GM18502 (cell line): ENCODE measurements around the gene ATP13A1.
"Not testable (repeated sequence)": the region's sequence is repeated elsewhere in the genome, so short reads cannot be mapped to it uniquely, and the experiment has no call there.

Source experiments
- ATAC-seq: cut with Tn5 transposase; IDR thresholded peaks from one replicate; pipeline ENCODE4 v1.9.1; 2021; ENCODE audit warnings: mild to moderate bottlenecking; ENCODE audit not compliant: unreplicated experiment, poor library complexity

The ATP13A1 gene

DNA sequence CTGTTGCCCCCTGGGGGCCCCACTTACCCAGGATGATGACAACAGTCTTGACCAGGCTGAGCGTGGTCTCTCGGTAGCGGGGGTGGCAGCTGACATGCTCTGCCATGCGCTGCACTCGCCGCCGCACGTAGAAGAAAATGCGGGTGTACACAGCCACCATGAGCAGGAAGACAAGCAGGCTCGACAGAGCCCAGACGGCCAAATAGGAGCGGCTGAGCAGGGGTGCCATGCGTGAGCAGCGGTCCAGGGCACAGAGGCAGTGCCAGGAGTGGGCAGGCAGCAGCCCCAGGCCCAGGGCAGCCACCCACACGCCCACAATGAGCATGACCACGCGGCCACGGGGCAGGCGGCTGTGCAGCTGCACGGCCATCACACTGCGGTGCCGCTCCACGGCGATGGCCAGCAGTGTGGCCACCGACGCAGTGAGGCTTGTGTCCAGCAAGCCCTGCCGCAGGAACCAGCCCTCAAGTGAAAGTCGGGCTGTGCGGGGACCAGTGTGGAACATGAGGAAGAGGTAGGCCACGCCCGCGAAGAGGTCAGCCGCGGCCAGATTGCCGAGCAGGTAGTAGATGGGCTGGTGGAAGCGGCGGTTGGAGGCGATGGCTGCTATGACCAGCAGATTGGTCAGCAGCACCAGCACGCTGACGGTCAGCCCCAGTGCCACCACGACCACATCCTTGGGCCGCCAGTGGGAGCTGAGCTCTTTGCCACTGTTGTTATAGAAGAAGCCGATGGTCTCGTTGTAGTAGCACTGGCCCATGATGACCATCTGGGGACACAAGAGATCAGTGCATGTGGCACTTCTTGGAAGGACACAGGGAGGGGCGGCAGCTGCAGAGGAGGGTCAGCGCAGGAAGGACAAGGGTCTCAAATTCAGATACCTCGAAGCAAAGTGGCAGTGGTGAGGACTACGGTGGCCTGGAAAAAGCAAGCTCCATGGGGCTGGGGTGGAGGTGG lies 36.7 kb downstream of the ATP13A1 start:
- no peak for ATAC-seq

DNA sequence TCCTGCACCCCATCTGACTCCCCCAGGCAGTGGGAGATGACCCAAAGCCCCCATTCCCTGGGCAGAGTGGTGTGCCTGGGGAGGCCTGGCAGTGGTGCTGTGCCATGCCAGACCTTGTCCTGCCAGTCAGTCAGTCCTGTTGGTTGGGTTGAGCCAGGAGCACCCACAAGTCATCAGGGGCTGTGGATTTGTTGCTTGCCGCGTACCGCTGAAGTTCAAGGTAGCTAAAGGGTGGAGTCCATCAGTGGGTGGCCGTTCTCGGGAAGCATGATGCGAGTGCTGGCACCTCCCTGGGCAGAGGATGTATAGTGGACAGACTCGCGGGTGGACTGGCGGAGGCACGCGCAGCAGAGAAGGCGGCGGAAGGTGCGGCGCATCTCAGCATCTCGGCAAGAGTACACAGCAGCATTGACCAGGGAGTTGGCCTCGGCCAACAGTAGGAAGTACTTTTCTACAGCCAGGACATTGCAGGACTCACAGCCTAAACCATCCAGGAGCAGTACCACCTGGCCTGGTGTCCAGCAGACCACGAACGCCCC lies 39.4 kb downstream of the ATP13A1 start:
- no peak for ATAC-seq

DNA sequence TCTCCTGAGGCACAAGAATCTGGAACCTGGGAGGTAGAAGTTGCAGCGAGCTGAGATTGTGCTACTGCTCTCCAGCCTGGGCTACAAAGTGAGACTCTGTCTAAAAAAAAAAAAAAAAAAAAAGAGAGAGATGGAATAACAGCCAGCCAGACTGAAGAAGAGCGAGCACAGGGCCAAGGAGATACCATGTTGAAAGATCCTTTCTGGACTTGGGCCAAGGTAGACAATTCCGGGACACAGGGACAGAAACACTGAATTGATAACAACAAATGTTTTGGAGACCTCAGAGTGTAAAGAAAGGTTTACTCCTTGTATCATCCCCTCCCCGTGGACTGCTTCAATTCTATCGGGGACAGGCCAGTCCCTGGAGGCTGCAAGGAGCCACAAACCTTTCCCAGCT lies 40.1 kb downstream of the ATP13A1 start:
- ATAC-seq: no peak

DNA sequence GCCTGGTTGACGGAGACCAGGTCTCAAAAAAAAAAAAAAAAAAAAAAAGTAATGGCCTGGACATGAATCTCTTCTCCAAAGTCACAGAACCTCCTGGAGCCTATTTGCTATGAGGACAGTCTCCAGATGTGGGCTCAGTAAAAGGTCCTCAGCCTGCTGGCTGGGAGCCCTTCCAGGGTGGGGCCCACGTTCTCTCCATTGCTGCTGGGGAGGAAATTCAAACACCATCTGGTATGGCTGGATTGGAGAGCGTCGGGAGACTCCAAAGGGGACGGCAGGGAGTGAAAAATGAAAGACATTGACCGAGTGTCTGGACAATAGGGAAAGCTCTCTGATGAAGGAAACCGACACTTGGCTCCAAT lies 43.6 kb downstream of the ATP13A1 start:
- ATAC-seq: no peak

DNA sequence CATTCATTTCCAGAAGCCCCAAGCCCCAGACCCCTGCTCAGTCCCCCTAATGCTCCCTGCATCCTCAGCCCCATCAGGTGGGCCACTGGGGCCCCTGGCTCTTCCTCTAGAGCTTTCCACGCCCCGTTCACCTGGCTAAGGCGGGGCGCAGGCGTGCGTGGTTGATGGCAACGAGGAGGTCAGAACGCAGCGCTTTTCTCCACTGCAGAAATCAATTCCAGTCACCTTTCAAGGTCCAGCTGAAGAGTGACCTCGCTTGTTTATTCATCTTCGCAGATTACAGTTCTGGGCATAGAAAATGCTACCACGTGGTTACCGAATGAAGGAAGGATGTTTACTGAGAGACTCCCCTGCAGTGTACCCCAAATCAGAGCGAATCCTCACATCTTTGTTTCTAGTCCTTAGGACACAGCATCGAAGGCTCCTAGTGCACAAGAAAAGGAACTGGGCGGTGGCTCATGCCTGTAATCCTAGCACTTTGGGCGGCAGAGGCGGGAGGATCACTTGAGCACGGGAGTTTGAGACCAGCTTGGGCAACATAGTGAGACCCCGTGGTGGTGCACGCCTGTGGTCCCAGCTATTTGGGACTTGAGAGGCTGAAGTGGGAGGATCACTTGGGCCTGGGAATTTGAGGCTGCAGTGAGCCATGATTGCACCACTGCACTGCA lies 44.2 kb downstream of the ATP13A1 start:
- no peak for ATAC-seq

DNA sequence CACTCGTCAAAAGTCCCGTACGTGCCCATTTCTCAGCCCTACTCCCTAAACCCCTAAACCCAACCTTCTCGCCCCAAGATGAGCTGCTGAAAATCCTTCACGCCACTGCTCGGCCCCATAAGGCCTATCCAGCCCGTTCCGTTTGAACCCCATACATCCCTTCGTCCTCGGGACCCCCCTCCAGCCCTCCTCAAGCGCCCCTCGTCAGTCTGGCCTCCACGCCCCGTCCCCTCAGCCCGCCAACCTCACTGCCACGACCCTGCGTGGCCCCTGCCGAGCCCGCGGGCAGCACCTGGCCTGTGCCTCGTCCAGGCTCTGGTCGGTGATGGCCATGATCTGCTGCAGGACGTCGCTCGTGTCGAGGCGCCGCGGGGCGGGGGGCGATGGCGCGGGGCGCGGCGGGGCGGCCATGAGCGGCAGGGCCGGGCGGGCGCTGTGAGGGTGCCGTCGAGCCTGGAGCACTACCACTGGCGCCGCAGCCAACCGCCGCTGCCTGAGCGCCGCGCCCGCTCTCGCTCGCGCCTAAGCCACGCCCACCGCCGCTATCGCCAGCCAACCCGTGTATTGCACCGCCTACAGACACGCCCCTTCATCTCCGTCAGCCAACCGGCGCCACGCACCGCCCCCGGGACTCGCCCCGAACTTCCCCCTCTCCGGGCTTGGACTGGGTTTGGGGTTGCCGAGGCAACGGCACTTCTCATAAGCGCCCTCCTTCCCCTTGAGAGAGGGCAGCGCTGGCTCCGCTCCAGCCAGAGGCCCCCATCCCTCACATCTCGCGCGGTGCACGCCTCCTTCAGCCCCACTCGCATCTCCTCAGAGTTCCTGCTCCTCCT lies 45.0 kb downstream of the ATP13A1 start, which contains the start of gene PBX4:
Gene PBX4 (minus strand): TSS at position 469 of the 833 bp plus-strand sequence. CDS start 58 bp downstream, at position 411.
- ATAC-seq: peak; percentile 96

DNA sequence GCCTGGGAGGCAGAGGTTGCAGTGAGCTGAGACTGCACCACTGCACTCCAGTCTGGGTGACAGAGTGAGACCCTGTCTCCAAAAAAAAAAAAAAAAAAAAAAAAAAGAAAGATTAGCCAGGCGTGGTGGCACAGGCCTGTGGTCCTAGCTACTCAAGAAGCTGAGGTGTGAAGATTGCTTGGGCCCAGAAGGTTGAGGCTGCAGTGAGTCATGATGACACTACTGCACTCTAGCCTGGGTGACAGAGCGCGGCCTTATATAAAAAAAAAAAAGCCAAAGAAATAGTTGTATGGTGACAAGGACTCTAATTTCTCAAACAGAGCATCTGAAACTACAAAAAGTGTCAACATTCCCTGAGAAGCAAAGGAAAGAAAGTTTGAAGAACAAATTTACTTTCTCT lies 48.4 kb downstream of the ATP13A1 start:
- no peak for ATAC-seq

DNA sequence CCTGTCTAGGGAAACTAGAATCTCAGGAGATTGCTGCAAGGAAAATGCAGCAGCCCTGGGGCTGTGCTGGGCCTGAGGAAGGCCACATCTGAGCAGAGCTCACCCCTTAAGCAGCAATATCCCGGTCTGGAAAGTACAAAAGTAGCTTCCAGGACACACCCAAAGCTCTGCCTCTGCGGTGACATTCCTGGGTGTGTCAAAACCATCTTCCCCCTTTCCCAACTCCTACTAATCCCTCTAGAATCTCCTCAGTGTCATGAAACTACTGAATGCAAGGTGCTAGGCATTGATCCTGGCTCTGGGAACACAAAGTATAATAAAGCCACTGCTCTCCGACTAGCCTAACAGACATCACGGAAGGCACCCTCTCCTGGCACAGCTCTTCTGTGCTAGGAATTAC lies 50.0 kb downstream of the ATP13A1 start:
- ATAC-seq: no peak

DNA sequence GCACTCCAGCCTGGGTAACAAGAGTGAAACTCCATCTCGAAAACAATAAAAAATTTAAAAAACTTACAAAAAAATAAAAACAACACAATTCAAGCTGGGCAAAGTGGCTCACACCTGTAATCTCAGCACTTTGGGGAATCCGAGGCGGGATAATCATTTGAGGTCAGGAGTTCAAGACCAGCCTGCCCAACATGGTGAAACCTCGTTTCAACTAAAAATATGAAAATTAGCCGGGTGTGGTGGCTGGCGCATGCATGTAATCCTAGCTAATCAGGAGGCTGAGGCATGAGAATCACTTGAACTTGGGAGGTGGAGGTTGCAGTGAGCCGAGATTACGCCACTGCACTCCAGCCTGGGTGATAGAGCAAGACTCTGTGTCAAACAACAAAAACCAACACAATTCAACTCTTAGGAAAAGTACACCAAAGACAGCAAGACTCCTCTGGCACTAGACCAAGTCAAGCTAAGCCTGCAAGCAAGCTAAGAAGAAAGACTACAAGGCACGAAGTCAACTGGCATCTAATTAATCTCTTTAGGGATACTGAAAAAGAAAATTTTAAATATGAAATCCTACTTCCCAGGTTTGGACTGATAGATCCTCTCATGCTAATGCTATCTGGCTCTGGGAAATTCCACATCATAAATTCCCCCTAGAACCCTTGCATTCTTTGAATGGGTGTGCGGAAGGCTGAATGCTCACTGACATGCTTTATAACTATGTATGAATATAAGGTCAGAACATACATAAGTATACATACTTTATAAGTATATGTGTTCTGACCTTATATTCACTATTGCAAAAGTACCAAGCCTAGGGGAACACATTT lies 52.9 kb downstream of the ATP13A1 start:
- ATAC-seq: no peak

DNA sequence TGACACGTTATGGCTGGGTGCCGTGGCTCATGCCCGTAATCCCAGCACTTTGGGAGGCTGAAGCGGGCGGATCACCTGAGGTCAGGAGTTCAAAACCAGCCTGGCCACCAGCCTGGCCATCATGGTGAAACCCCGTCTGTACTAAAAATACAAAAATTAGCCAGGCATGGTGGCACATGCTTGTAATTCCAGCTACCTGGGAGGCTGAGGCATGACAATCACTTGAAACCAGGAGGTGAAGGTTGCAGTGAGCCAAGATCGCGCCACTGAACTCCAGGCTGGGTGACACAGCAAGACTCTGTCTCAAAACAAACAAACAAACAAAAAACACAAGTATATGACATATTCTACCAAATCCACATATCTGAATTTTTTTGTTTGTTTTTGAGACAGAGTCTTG lies 56.8 kb downstream of the ATP13A1 start:
- not testable (repeated sequence) for ATAC-seq

DNA sequence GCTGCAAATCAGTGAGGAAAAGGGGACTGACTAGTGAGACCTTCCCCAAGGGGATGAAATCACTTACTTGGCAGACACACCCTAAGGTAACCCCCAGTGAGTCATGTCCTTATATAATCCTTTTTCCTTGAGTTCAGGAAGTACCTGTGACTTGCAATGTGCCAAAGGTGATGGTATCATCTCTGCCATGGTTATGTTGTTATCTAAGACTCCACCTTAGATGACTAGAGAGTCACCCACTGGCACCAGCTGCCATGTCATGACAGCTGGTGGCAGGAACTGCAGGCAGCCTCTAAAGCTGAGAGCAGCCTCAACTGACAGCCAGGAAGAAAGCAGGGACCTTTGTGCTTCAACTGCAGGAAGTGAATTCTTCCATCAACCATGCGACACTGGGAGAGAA lies 57.5 kb downstream of the ATP13A1 start:
- ATAC-seq: no peak

DNA sequence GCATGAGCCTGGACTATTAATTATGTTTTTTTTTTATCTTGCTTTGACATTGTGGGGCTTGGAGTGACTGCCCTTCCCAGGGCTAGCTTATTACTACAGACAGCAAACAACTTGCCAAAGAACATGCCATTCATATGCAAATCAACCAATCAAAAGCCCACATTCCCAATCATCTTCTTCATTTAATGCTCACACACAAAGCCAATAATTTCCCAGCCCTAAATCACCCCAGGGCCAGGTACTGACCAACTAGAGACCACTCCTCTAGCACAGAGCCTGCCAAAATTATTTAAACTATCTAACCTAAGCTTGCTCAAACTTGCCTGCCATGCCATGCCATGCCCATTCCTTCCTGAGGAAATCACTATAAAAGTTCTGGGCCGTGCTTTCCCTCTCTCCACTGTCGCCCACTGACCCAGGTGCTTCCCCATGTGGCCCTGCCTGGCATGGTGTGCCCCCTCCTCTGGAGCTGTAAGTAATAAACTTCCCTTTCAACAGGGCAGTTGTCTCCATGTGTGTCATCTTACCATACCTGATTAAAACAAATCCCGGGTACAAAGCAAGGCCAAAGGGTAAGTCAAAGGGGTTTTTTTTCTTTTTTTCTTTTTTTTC lies 60.7 kb downstream of the ATP13A1 start:
- no peak for ATAC-seq

DNA sequence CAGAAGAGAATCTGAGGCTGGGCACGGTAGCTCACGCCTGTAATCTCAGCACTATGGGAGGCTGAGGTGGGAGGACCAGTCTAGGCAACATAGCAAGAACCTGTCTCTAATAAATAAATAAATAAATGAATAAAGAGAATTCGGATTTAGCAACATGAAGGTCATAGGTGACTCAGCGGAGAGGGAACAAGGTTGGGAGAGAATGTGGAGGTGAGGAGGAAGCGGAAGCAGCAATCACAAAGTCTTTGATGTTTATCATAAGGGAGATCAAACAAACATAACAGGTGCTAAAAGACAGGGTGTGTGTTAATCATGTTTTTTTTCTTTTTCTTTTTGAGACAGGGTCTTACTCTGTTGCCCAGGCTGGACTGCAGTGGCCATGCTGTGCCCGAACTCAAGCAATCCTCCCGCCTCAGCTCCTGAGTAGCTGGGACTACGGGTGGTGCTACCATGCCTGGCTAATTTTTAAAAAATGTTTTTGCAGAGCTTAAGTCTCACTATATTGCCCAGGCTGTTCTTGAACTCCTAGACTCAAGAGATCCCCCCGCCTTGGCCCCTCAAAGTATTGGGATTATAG lies 61.3 kb downstream of the ATP13A1 start:
- ATAC-seq: no peak

DNA sequence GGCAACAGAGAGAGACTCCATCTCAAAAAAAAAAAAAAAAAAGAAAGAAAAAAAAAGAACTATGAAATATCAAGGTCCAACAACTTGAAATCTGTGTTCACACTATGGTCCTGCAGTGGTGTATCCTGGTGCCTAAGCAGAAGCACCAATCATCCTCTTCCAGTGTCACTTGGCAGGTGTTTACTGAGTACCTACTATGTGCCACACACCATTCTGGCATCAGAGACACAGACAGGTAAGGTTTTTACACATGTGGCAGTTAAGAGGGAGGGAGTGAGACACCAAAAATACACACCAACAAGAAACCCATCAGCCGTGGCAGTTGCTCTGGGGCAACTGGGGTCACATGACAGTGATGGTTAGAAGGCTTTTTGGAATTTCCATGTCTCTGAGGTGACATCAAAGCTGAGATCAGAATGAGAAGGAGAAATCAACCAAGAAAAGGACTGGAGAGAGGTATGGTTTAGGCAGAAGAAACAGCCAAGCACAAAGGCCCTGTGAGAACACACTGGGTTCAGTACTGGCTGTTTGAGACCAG lies 62.6 kb downstream of the ATP13A1 start:
- no peak for ATAC-seq

DNA sequence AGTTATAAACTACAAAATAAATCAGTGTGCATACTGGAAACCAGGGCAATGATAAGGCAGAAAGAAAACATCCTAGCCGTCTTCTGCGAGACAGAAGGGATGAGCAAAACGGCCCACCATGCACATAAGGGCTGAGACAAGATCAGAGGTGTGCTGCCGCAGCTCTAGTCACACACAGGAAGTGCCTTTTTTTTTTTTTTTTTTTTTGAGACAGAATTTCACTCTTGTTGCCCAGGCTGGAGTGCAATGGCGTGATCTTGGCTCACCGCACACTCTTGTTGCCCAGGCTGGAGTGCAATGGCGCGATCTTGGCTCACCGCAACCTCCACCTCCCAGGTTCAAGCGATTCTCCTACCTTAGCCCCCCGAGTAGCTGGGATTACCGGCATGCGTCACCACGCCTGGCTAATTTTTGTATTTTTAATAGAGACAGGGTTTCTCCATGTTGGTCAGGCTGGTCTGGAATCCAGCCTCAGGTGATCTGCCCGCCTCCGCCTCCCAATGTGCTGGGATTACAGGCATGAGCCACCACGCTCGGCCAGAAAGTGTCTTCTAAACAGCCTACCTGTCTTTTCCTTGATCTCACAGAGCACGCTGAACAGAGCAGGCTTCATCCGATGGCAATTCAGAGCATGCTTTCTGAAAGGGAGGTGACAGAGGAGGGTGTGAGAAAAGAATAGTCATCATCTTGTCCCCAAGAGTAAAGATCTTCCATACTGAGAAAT lies 64.6 kb downstream of the ATP13A1 start:
- peak; percentile 23 for ATAC-seq

DNA sequence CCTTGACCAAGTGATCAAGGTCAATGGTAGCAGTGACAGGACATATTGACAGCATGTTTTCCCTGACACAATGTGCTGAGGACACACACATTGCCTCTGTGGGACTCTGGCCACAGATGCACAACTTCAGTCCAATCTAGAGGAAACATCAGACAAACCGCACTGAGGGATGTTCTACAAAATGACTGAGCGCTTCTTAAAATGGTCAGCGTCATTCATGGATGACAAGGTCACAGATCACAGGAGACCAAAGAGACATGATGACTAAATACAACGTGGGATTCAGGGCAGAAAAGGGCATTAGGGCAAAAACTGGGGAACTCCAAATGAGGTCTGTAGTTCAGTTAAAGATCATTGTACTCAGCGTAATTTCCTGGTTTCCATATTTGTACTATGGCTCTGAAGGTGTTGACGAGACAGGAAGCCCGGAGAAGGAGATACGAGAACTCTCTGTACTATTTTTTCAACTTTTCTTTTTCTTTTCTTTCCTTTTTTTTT lies 65.6 kb downstream of the ATP13A1 start:
- peak; percentile 66 for ATAC-seq
